ENCODE results near the gene HDAC4.

The HDAC4 gene

DNA sequence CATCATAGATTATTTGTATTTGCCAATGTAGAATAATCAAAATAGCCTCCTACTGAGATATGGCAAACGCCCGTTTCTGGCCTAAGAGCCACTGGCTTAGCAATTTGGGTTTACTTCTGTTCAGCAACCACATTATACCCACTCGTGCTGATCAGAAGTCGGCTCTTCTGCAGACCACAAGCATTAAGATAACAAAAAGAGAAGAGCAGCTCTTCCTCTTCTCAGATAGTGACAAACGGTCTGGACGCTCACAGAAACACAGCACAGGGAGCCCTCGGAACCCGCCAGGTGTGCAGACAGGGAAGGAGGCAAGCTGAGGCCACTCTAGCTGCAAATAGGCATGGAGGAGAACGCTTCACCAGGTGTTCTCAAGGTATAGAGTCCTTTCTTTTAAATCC, 164.0 kb downstream of the HDAC4 start:
- no peak for DNase-seq (ENCODE audit: low read depth in 2 of 2)

DNA sequence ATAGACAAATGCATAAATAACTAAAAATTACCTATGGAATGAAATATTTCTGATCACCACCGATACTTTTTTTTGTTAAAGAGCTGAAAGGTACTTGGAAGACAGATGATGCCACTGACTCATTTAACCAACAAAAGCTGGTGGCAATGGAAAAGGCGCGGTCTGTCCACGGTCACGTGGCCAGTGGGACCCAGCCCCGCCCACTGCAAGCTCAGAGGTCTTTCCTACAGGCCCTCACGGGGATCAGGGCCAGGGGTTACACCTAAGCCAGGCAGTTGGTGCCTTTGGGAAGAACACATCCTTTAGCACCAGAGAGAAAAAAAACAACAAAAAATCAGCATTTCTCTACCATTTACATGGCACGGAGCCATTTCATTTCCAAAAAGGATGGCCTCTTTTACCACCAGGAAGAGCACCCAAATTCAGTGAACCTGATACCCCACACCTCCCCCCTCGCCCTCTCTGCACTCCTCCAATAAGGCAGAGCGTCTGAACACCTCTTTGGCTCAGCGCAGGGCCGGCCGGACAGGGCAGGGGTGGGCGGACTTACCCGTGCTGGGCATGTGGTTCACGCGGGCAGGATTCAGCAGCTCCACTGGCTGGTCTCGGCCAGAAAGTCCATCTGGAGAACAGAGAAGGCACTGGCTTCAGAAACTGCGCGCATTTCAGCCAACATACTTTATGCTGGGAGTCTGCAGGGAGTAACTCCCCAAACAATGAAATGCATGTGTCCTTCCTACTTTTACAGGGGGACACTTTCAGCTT, 164.6 kb downstream of the HDAC4 start:
- no peak for DNase-seq (ENCODE audit: low read depth in 2 of 2)

DNA sequence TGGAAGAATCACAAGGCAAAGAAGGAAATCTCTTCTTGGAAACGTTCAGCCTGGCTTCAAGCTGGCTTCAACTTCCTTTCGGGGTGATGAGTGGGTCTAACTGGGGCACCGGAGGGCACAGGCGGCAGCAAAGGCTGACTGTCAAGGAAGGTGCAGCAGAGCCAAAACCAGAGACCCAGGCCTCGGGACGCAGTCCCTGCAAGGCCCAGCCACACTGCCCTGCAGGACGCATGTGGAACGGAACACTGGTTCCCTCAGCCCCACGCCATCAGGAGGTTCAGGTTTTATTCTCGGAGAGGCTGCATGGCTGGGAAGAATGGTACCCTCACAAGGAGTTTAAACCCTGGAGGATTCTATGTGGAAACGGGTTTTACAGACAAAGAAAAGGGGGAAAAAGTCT, 165.5 kb downstream of the HDAC4 start:
- no peak for DNase-seq (ENCODE audit: low read depth in 2 of 2)

DNA sequence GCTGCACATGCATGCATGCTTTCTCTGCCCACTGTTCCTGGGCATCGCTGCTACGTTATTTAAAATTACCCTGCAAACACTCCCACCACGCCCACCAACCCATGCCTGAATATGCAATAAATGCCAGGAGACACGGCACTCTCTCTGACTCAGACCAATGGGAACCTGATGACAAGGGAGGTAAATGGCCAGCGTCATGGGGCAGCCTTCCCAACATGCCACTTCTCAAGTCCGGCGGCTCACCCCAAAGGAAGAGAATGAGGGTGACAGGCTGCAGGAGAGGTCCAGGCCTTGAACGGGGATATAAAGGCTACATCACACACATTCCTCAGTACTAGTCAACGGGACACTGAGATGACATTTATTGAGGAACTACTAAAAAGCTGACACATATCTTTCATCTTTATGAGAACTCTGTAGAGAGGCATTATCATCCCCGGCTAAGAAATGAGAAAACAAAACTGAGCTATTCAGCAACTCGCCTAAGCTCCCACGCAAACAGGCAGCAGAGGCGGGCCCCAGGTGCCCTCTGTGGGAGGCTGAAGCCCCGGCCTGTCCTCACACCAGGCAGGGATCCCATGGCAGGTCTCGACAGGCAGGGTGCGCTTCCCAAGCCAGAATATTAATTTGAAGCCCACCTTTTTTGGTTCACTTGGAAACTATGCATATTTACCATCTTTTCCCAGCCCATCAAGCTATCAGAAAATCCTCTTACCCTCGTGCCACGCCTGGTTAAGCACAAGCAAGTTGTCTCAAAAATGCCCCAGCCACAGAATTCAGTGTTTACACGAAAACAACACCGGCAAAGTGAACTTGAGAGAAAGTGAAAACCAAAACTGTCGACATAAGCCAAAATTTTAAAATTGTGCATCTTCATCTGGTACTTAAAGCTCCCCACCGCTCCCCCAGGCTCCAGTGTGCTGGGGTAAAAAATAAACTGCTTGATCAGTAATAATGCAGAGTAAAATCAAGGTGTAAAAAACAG, 166.3 kb downstream of the HDAC4 start:
- DNase-seq (ENCODE audit: low read depth in 2 of 2) = no peak

DNA sequence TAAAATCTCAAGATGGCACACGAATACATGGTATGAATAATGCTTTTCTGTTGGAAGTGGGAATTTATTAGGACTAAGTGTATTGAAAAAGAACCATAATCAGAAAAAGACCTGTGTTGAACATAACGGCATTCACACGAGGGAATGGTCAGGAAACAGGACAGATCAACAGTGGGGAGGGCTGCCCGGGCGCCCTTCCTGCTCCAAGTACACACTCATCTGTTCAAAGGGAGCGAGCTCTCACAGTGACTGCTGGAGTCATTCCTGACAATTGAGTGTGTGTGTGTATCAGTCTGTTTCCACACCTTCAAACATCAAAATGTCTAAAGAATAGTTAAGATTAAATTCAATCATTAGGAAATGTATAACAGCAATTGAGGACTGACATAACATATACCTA, 167.2 kb downstream of the HDAC4 start:
- no peak for DNase-seq (ENCODE audit: low read depth in 2 of 2)

DNA sequence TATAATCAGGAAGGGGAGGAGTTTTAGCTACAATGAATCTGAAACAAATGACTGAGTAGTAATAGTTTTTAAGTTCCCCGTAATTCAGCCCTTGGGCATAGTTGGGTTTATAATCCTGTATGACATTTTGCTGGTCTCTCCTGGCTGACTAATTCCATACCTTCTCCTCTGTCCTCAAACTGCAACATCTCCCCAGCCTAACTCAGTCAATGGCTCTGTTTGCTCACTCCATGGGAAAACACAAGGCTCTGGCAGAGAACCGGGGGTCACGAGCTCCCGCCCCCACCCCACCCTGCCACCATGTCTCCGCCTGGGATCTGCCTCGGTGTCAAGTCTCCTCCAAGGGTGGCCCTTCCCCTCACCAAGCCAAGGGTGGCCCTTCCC, 168.6 kb downstream of the HDAC4 start:
- DNase-seq (ENCODE audit: low read depth in 2 of 2) = no peak

DNA sequence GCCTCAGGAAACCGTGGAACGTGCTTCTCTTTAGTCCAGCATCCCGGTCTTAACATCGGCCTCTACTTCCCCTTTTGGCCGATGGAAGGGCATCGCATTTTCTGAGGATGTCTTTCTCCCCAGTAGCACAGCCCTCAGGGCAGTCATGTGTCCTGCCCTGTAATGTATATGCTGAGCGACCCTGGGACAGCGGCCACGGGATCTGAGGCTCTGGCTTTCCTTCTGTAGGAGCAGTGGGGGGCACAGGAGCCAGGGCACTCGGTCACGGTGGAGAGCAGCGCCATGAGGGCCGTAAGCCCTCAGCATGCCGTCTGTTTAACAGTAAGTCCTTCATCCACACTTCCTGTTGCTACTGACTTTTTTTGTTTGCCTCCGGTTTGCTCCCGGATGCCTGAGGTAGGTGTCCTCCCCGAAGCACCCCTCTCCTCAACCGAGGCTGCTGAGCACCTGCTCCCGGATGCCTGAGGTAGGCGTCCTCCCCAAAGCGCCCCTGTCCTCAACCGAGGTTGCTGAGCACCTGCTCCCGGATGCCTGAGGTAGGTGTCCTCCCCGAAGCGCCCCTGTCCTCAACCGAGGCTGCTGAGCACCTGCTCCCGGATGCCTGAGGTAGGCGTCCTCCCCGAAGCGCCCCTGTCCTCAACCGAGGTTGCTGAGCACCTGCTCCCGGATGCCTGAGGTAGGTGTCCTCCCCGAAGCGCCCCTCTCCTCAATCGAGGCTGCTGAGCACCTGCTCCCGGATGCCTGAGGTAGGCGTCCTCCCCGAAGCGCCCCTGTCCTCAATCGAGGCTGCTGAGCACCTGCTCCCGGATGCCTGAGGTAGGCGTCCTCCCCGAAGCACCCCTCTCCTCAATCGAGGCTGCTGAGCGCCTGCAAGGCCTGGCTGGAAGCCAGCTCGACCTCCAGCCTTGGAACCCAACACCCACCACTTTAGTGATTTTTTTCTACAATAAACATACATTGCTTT, 169.3 kb downstream of the HDAC4 start:
- no peak for DNase-seq (ENCODE audit: low read depth in 2 of 2)

DNA sequence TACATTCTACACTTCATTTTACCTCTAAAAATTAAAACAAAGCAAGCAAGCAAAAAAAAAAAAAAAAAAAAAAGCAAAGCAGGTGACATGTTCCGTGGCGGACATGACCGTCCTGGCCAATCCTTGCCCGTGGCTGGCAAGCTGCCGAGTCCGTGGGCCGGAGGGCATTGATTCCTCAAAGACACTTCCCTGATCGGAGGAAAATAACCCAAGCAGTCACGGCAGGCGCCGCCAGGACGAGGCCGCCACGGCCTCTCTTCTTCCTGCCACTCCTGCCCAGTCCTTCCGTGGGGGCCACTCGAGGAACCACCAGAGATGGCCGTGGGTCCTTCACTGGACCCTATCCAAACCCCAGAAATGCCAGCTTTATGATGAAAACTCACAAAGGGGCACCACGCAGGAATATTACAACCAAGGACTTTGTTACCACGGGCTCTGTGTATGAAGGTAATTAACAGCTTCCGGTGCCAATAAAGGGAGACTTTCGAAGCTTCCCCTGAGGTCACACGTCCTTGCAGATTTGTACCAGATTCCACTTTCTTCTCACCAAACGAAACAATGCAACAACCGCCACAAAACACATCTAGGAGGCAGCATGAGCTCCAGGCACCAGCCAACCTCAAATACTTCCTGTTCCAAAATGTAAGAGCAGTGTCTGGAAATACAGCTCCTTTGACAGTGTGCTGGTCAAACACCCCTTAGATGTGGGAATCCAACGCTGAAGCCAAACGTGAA, 170.3 kb downstream of the HDAC4 start:
- no peak for DNase-seq (ENCODE audit: low read depth in 2 of 2)

DNA sequence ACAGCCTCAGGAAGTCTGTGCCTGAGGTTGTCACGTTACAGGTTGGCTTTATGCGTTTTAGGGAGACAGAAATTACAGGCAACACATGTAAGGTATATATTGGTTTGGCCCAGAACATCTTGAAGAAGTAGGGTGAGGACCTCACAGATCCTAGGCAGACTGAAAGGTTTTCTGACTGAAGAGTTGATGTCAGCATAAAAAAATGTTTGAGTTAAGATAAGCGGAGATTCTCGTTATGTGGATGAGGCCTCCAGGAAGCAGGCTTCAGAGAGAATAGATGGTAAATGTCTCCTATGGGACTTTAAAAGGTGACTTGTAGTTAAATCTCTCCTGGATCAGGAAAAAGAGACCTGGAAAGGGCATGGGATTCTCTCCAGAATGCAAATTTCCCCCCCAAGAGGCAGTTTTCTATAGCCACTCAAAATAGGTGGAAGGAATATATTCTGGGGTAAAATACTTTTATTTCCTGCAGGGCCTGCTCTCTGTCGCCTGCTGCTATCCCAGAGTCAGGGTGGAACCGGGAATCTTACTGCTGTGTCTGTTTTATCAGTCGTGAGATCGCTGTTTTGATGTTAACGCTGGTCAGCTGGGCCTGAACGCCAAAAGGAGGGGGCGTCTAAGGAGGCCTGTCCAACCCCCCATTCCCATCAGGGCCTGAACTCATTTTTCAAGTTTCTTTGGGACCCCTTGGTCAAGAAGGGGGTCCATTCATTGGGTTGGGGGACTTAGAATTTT, 171.1 kb downstream of the HDAC4 start:
- DNase-seq (ENCODE audit: low read depth in 2 of 2) = no peak

DNA sequence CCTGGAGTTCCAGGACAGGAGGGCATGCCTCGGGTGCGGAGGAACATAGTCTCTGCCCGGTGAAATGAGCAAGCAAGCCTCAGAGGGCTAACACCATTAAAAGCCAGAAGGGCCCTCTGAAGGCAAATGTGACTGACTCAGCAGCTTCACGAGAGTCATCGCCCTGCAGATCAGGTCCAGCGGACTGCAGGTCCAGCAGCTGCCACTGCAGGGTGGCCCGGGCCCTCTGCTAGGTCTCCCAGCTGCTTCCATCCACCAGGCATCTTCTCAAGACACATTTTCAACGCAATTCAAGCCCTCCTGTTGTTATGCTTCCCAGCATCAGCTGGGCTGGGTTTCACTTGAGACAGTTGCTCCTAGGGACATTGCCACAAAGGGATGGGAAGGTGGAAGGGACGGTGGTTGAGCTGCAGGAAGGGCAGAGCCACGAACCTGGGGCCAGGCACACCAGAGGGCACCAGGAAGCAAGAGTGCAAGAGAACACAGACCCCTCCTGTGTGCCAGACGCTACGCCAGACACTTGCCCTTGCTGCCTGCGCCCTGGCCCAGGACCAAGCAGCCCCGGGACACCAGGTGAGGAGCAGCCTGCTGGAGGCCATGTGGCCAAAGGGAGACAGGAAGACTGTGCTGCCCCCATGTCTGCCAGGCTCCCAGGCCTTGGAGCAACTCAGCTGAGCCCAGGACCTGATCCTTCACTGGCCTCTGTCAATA, 173.0 kb downstream of the HDAC4 start:
- DNase-seq (ENCODE audit: low read depth in 2 of 2) = no peak

DNA sequence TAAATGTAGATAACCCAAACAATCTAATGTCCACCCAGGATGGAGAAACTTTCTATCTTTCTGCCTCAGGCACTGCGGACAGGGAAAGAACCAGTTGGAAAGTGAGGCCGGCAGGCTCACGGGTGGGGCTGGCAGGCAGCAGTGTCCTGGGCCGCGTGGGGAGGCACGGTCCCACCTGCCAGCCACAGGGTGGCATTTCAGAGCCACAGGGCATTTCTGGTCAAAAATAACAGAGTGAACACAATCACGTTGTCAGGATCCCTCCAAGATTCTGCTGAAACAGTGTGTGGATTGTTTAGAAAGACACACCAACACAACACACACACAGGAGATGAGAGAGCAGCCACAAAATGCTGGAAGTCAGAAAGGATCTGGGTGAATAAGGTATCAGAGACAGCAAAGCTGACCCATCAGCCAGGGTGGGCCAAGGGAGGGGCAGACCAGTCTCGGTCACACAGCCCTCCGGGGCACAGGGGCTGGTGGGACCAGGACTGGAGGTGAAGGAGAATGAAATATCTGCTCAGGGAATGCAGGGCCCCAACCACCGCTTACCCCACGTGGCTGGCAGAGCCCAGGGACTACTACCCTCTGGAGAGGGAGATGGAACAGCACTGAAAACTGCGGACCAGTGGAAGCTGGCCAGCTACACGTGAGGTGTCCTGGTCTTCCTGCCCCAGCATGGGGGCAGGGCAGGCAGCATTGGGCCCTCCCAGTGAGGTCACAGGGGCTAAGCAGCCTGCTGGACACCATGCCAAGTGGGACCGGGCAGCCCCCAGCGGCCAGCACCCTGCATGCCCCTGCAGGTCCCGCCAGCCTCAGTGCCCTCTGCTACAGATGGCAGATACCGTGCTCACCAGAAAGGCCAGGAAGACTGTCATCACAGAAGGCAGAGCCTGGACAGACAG, 173.9 kb downstream of the HDAC4 start:
- no peak for DNase-seq (ENCODE audit: low read depth in 2 of 2)

DNA sequence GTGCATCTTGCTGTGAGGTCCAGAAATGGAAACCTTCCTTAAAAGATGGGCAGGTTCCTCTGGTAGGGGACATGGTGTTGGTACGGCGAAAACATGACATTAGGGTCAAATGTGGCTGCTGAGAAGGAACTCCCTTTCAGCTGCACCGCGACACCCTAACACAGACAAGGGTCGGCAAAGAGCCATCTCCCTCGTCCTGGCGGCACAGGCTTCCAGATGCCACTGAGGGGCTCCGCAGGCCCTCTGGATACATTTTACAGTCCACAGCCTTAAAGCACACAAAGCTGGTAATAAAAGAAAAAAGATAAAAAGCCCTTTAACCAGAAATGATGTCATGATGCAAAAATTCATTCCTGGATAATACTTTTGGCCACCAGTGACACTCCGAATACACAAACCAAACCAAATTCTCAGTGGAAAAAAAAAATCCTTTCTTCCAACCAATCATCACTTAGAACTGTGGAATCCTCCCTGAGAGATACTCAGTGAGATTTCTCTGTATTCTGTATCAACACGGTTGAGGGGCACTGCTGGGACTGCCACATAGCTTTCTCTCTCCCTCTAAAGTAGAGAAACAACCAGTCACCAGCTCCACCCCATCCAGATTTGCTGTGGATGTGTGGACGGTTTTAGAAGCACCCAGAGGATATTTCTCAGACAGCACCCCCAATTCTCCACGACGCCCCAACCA, 174.8 kb downstream of the HDAC4 start:
- no peak for DNase-seq (ENCODE audit: low read depth in 2 of 2)

DNA sequence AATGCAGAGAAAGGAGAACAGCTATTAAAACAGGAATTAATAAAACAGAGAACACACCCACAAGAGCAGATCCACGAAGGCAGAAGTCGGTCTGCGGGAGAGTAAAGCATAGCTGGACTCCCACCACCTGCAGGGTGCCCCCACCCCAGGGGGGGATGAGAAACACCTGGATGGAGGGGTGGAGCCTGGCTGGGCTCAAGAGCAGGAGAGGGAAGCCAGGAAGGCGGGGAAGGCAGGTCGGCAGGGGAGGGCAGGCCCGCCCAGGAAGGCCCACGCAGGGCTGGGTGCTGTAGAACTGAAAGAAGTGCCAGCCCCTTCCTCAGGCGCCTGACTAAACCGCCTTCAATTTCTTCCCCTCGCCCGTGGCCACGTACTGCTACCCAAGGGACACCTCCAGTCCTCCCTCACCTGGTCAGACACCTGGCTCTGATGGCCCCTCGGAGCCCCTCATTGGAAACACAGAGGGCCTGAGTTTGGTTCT, 175.4 kb downstream of the HDAC4 start:
- DNase-seq (ENCODE audit: low read depth in 2 of 2) = no peak

DNA sequence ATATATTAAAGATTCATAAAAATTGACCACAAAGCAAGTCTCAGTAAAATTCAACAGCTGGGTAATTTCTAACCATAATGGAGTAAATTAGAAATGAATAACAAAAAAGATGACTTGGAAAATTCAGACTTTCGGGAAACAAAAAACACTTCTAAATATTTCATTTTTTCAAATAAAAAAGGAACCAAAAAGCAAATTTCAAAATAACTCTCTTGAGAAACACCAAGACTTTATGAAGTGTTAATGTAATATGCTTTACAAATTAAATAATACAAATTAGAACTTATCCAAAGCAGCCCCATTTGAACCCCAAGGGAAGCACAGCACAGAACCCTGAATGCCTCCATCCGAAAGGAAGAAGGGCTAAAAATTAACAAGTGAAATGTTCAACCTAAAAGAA, 175.9 kb downstream of the HDAC4 start:
- DNase-seq (ENCODE audit: low read depth in 2 of 2) = no peak

DNA sequence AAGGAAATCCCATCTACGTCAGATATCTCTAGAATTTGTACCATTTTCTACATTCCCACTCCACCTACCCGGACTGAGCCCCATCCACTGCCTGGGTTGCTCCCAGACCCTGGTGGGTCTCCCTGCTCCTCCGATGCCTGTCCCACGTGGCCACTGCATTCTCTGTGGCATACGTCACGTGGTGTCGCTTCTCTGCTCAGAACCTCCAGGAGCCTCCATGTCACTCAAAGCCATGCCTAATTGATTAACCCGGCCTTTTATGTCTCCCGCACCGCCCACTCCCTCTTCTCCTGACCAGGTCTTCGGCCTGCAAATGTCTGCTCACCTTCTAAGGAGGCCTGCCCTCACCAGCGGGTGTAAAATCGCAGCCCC, 176.6 kb downstream of the HDAC4 start:
- DNase-seq (ENCODE audit: low read depth in 2 of 2) = no peak

DNA sequence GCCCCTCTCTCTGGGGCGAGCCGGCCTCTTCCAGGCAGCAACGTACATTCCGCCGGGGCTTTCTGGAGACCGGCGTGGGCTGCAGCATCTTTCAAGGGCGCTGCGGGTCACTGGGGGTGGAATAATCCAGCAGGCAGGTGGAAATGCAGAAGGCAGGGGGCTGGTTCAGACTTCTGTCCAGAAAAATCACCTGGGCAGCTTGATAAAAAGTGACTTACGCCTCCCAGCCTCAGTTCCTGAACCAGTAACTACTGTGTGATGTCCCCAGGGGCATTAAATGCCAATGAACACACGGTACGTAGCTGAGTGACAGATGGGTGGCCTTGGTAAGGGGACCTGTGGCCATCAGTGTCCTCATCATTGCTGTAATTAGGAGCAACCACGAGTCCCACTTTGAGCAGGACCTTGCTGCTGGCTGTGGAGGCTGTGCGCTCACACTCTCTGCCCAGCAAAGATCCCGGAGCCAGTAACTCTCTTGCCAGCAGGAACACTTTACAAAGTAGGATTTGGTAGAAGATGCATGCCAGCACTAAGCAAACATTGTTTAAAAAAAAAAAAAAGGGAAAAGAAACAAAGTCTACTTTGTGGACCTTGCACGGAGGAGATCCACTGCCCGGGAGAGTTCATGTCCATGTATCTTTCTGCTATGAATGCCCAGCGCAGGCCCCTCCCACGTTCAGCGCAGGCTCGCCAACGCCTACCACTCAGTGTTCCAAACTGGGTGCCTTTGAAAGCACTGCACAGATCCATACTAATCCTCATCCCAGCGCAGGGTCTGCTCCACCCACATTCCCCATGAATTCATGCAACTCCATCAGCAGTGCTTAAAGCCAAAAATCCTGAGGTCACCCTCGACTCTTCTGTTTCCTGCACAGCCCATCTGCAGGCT, 177.3 kb downstream of the HDAC4 start:
- no peak for DNase-seq (ENCODE audit: low read depth in 2 of 2)

DNA sequence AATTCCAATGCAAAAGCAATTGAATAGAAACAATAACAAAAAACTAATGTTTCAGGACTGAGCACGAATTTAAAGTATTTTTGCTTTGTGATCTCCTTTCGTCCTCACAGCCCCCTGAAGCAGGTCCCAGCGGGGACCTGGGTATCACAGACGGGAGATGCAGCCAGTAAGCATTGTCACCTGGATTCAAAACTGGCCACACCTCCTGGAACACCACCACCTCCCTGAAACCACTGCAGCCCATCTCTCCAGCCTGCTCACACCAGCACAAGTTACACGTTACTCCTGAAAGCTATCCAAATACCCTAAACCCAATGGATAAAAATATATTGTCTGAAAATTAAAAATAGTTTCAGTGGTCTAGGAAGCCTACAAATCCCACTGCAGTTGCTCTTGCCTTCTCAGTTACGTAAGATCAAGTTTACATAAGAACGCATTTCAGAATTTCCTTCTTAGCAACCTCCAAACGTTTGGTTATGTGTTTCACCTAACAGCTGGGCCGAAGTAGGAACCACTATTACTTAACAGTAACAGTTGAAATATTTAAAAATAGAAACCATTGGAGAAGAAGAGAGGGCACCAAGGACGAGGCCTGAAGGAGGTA, 178.0 kb downstream of the HDAC4 start:
- DNase-seq (ENCODE audit: low read depth in 2 of 2) = no peak

Data from stimulated activated CD8-positive, alpha-beta memory T cell treated with anti-CD3 and anti-CD28 coated beads, Interleukin-7, amount 100 ng/mL, for 1 hour (primary cell).